DMS153 treated with DMSO at 0.1 percent for 48 hours (cell line): ENCODE measurements around the gene PRUNE2.

Experiments
- DNase-seq: peaks from one replicate; lab custom pipeline; 2025; ENCODE audit not compliant: unreplicated experiment; lab: John Stamatoyannopoulos, UW

Gene PRUNE2

DNA sequence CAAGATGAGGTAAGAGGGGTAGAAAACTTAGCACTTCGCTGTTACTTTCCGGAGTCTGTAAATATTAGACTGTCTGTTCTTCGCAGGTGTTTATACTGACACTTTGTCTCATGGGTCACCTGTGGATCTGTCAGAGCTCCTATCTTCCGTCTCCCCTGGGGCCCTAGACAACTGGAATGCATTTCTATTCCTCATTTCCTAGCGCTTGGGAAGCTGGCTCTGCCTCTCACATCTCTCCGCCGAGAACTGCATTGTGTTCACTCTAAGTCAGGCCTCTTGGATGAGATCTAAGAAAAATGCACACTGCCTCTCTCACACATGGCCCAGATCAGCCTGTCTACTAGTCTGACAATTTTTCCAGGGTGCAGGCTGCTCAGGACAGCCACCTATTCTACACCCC is 102.2 kb downstream of the PRUNE2 start:
- DNase-seq = no peak

DNA sequence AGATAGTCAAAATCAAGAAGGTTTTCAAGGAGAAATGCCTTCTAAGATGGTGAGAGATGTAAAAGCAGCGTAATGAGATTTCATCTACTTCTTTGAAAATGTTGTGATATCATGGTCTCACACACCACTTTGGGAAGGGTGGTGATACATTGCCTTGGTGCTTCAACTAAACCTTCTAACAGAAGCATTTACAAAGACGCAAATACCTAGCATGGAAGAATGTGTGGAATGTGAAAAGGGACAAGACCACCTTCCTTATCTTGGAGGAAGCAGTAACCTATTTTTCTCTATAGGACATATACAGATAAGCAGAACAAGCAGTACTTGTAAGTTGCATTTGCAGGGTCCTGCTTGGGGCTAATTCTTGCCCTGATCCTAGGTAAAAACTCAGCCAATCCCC is 102.8 kb downstream of the PRUNE2 start:
- no peak for DNase-seq

DNA sequence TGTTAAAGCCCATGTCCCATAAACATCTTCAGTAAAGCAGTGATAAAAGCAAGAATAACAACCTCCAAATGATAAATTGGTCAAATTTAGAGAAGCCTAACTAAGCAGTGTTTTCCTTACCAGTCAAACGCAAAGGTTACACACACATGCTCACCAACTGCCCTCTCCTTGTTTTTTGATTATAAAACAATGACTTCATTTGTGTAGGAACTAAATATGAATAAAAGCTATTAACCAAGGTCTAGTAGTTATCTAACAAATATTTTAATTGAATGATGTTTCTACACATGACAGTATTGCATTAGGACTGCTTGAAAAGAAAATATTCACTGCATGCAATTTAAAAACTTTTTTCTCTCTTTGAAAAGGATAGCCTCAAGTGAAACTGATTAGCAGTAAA is 105.0 kb downstream of the PRUNE2 start:
- DNase-seq = no peak

DNA sequence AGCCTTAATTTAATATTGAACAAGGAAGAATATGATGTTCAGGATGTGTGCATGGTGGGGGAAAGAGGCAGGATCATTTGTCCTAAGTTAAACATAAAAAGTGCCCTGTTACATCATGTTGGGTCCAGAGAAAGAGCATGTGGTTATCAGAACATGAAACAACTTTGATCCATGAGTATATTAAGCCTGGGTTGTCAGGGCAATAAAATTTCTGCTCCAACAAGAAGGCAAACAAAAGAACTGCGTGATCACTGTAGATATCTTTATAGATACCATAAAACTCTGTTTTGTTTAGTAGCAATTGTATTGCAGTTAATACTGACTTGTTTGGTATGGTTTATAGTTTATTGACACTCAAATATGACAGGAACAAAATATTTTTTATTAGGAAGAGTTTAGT is 106.4 kb downstream of the PRUNE2 start:
- DNase-seq = peak; percentile 14

DNA sequence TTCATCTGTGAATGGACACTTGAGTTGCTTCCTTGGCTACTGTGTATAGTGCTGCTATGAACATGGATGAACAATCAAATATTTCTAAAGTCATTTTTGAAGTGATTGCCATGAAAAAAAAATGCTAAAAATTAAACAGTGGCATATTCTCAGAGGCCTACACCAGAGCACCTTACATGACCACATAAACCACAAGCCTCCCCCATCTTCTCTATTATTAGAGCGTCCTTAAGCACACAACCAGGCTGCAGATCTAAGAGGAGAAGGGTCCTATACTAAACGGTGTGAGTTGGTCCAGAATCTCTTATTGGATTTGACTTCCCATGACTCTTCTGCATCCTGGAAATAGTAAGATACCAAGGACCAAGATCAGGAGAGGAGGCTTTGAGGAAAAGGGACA is 107.4 kb downstream of the PRUNE2 start:
- DNase-seq = no peak

DNA sequence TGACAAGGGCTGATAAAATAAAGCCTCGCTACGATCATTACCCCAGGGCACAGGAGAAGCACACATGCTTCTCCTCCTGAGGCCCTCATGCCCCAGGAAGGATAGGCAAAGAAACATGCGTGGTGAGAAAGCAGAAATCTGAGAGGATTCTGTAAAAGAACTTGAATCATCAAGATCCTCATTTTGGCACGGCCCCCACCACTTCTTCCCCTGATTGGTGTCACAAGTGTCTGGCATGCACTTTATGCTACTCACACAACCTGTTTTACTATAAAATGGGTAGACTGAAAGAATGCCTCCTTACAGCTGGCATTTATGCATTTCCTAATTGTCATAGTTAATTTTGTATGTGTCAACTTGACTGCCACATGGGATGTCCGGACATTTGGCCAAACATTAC is 109.6 kb downstream of the PRUNE2 start:
- DNase-seq = no peak

DNA sequence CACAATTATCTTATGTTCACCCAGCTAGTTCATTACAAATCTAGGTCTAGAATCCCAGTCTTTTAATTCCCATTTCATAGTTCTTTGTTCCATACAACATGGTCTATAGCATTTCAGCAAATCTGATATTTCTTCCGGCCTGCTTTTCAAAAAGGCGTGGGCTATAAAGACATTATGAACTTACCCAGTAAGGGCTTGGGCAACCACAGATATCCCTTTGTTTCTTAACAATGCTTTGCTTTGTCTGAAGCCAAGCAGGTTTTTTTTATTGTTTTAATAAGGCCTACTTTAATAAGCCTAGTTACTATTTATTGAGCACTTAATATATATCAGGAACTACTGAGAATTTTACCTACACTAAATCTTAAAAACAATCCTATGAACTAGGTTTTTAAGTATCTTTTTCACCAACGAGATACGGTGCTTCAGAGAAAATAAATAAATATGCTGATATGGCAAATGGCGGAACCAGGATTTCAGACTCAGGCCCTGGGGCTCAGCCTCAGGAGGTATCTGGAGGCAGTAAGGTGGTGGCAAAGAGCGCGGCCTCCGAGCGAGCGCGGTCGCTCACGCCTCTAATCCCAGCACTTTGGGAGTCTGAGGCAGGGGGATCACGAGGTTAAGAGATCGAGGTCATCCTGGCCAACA is 112.0 kb downstream of the PRUNE2 start:
- no peak for DNase-seq

DNA sequence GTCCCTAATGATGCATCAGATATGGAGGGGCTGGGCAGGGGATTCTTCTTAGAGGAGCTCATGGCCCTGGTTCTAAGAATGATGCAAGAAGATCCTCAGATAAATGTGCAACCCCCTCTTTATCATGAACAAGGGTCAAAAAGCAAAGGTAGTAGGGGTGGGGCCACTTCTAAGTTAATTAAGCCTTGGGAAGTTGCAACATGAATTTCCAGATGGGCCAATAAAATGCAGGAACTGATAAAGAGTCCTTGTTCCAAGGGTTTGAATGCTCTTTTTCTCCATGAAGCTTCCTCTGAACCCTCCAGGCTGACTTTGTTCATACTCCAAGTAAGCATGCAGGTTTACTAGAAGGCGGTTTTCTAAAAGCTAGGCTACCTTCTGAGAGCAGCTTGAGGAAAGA is 116.1 kb downstream of the PRUNE2 start:
- DNase-seq = no peak

DNA sequence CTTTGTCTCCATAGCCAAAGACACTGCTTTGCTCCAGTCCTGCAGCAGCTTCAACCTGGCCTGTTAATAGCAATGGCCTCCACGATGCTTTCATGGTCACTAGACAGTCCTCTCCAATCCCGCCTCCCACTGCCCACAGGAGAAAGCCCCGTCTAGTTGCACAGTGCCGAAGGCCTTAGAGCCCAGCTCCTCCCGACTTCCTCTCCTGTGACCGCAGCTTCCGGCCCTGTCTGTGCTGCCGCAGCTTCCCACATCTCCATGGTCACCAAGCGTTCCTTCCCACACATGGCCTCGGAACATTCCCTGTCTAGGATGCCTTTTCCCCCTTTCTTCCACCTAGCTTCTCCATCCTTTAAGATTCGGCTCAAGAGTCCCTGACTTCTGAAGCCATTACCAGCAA is 118.2 kb downstream of the PRUNE2 start:
- DNase-seq = no peak

DNA sequence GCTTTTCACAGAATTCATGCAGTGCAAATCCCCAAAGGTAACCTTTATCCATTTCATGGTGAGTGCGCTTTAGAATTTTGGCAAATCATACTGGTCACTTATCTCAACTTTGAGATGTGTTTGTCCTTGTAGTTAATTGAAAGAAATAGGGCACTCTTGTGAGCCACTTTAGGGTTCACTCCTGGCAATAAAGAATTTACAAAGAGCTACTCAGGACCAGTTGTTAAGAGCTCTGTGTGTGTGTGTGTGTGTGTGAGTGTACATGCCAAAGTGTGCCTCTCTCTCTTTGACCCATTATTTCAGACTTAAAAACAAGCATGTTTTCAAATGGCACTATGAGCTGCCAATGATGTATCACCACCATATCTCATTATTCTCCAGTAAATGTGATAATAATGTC is 120.4 kb downstream of the PRUNE2 start:
- DNase-seq = no peak

DNA sequence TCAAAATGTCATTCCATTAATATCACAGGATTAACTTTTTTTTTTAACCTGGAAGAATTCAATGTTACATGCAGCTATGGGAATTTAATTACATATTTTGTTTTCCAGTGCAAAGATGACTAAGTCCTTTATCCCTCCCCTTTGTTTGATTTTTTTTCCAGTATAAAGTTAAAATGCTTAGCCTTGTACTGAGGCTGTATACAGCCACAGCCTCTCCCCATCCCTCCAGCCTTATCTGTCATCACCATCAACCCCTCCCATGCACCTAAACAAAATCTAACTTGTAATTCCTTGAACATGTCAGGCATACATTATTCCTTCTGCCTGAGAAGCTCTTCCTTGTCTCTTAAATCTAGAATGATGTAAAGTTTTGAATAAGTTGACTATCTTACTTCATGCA is 121.0 kb downstream of the PRUNE2 start:
- DNase-seq = no peak

DNA sequence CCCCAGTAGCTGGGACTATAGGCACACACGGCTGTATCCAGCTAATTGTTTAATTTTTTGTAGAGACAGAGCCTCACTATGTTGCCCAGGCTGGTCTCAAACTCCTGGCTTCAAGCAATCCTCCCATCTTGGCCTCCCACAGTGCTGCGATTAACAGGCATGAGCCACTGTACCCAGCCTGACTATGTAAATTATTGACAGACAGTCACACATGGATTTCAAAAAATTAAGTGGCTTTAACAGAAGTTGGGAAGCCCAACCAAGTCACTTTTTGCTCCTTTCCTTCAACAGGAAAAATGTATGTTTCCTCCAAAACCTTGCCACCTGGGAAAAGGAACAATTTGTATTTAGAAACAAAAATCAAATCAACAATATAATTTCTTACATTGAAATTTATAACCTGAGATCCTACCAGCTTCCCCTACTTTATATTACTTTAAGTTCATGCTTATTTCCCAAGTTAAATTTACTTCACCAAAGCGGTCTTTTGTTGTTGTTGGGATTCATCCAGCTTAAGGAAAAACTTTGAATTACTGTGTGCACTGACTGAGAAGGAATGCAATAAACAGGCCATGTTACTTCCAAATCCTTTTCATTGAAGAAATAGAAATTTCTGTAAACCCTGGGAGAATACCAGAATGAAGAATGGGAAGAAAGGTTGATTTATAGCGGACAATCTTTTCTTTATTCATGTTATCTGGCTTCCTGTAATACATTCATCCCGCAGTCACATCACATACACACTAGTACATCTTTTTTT is 133.0 kb downstream of the PRUNE2 start:
- no peak for DNase-seq

DNA sequence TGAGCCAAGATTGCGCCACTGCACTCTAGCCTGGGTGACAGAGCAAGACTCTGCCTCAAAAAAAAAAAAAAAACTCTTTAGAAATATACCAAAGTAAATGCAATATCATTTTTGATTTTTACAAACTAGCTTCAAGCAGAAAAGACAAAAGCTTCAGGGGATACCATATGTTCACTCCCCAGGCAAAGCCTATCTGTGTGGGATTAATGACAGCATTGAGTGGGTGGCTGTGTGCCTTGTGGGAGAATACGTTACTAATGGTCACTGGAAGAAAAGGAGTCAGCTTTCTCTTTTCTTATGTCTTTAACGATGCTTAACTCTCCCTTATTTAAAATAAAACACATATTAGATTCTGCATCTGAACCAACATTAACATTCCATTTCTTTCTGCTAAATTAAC is 139.8 kb downstream of the PRUNE2 start:
- no peak for DNase-seq

DNA sequence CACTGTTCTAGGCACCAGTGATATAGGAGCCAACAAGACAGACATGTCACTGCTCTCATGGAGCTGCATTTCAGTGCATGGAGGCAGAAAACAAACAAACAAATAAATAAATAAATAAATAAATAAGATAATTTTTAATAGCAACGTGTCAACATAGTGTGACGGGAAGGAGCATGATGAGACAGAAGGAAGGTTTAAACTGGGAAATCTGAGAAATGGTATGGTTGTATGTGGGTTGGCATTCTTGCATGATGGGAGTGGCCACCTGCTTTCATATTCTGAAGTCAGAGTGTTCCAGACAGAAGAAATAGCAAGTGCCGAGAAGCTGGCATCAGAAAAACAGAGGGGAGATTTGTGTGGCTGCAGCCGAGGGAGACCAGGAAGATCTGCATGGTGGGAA is 141.8 kb downstream of the PRUNE2 start, which contains the start of gene PCA3:
Gene PCA3, plus strand, starts transcription at position 301 of the 400 bp plus-strand sequence.
- no peak for DNase-seq

DNA sequence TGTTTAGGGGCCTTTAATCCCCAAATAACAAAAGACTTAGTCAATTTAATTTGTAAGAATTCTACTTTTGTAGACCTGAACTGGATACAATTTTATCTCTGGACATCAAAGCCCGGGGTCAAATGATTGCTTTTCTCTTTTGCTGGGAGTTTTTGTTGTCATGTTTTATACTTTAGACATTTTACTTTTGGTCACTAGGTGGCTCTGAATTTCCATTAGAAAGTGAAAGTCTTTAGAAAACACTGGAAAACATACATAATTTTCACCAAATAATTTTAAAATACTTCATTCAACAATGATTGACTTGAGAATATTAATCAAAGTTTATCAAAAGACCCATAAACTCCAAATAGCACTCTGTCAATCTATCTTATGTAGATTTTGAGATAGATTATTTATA is 144.5 kb downstream of the PRUNE2 start:
- DNase-seq = no peak

DNA sequence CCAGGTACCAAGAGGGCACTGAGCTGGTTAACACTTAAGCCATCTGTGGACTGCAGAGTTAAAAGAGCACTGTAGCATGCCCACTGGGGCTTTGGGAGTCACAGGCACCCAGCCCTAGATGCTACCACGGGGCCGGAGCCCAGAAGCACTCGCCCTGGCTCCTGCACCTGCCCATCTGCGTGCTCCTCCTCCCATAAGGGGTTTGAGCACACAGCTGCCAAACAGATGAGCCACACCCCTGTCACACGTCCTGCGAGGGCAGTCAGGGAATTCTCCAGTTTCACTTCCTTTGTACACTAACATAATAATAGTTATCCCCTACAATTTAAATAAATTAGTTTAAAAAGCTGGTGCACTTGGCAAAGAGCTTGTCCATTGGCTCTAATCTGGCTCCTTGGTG is 146.2 kb downstream of the PRUNE2 start:
- DNase-seq = peak; percentile 74

DNA sequence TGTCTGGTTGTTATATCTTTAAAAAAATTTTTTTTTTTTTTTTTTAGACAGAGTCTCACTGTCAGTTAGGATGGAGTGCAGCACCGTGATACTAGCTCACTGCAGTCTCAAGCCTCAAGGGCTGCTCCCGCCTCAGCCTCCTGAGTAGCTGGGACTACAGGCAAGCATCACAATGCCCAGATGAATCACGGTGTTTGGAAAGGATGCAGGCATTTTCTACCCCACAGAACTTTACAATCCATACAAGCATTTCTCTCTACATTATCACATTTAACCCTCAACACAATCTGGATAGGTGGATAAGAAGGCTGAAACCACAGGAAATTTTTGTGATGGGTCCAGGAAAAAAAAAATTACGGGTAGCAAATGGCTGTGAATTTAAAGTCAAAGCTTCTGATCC is 147.4 kb downstream of the PRUNE2 start:
- DNase-seq = no peak

DNA sequence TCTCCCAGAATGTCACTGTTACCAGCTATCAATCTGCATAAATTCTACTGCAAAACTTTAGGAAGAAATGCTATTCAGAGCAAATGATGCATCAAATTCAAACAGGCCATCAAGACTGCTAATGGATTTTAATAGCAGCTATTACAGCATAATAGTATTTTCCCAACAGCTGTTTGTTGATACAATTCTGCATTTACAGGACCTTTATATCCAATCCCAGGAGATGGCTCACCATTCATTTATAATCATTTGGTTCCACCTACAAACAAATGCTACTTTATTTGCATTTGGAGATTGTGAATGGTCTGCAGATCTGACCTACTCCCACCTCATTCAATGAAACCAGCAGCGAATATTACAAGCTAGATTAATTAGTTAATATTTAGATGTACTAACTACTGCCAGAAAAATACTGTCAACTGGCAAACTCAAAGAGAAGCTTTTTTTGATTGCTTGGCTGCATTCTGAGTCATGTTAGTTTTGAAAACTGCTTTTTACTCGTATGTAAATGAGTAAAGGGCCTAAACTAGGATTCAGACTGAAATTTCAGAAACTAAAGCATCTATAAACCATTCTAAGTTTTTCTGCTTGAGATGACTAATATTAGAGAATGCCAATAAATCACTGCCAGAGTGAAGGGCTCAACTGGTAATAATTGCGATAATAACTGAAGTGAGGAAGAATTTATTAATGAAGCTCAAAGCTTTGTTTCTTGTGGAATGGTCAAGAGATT is 148.8 kb downstream of the PRUNE2 start:
- DNase-seq = no peak

DNA sequence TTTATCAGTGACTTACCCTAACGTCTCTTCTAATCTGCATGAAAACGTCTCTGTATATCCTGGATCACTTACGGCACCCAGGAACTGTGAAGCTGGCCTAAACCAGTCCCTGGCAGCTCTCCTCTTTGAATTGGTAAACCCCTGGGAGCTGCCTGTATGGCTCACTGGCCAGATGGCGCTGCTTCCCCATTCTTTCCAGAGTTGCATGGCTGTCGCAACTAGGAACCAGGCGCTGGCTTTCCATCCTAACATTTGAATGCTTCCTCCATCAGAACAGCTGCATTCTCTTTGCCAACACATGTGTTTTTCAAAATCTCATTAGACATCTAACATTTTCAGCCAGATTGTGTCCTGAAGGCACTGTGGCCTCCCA is 149.7 kb downstream of the PRUNE2 start:
- DNase-seq = peak; percentile 83

DNA sequence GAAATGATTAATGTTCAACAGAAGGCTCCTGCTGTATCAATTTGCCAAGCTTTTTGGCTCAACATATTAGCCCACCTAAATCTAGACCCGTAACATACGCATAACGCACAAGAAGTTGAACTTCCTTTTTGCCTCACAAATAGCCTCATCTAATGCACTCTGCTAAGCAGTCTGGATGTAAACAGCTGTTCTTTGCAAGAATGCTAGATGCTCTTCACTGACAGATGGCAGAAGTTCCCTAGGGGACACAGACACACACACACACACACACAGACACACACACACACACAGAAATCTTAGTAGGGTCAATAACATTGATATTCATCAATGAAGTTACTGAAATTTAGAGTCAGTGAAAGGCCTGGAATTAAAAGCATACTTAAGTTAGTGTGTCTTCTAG is 154.9 kb downstream of the PRUNE2 start:
- DNase-seq = no peak

DNA sequence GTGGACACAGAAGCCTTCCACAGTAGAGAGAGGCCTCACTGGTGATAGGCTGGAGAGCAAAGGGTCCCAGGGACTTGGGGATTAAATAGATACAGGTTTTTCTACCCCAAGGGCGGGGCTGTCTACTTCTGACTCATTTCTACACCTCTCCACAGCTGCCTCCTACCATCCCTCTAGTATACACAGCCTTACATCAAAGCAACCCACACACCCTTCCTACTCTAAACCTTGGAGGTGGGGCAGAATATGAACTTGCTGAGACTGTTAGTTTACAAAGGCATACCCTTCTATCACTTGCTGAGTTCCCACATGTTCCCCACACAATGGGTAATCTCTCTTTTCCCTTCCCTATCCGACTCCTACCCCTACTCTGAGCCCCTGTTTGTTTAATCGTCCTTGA is 161.6 kb downstream of the PRUNE2 start:
- DNase-seq = no peak

DNA sequence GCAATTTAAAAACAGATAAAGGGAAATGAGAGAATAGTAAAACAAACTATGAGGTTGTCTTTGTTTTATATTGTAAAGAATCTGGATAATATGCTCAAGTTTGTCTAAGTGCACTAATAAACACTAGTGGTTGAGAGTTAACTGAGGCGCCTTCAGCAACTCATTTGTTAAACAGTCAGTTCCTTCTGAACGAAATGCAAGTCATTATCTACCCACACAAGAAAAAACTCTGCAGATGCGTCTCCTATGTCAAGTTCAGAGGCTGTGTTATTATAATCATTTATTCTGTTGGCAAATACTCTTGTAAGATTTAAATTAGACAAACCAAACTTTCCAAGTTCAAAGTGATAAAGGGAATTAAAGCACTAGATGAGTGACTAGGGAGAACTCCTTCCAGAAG is 162.0 kb downstream of the PRUNE2 start:
- DNase-seq = no peak
